Stimulated activated CD4-positive, alpha-beta T cell treated with anti-CD3 and anti-CD28 coated beads, Interleukin-12 subunit alpha, Interleukin-12 subunit beta, amount 100 ng/mL, for 48 hours (primary cell): ENCODE results near the gene TMEM132C.

ENCODE experiments used
- DNase-seq, 3 donors: peaks; one replicate each; pipeline ENCODE4 v3.0.0-alpha.2; 2020; ENCODE audit warnings: low read depth in 2 of 3, low spot score in 1 of 3

Gene TMEM132C

DNA sequence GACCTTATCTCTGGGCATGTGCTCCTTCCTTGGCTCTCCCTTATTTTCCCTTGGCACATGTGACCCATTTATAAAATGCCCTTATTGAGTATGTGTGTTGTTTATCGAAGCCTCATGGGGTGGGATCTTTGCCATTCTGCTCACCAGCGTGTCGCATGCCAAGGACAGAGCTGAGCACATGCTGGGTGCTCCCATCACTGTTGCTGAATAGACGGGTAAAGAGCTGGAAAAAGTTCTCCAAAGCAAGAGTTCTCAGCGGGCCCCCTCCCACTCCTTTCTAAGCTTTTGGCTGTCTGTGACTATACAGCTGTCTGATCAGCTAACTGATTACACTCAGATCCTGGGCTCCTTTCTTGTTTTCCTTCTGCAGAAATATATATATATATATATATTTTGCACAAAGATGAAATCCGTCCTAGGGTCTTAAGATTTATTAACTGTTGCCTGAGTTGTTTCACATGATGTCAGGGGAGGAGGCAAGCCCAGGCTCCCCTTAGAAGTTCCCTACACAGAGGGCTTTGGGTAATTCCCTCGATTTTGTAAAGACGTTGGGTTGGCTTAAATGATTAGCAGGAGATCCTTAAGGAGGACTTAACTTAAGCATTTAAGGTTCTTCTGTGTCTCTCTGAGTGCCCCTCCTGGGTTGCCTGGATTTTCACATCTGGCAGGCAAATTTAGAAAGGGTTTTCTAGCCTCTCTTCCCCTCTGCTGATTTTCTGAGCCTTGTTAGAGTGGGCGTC is 71.6 kb downstream of the TMEM132C start:
- no peak for DNase-seq

DNA sequence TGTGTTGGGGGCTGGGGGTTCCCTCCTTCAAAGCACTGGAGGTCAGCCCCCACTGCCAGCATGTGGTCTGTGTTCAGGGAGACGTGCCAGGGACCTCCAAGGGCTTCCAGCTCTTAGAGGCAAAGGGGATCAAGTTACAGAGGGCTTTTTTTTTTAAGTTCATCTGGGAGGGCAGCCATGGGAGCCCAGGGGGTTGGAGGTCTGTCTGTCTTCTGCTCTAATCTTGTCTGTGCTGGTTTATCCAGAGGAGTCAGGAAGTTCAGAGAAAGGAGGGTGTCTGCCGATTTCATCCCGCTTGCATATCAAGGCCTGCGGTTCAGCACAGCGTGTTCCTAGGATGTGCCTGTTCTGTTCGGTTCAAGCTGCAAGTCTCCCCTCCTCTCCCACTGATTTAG is 72.2 kb downstream of the TMEM132C start:
- DNase-seq, result no peak

DNA sequence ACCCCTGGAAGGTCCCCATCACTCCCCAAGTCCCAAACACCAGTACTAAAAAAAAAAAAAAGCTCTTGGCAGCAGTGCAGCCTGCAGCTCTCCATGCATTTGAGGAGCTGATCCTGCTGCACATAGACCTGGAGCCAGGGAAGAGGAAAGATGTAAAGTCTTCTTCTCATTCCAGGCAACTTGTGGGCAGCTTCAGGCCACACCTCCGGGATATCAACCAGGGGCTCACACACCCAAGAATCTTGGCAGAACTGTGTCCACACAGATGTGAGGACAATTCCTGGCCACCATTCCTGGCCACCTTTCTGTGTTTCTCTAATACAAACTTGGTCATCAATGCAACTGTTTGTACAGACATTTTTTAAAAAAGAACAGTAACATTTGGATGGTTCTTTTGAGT is 72.7 kb downstream of the TMEM132C start:
- no peak for DNase-seq

DNA sequence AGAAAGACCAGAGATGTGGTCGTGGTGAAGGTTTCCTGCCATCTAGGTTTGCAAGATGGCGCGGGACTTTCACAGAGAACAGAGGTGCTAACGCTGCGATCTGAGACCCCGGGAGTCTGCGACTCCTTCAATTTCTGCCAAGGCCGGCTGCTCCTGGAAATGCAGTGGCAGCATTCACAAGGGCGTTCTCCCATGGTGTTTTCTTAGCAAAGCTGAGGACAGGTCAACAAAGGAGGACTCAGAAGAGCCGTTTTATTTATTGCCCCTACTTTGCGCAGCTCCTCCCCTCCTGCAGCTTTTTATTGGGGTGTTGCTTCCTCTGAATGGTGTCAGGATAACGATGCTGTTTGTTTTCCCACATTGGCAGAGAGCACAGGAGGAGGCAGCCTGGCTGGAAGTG is 86.3 kb downstream of the TMEM132C start:
- no peak for DNase-seq

DNA sequence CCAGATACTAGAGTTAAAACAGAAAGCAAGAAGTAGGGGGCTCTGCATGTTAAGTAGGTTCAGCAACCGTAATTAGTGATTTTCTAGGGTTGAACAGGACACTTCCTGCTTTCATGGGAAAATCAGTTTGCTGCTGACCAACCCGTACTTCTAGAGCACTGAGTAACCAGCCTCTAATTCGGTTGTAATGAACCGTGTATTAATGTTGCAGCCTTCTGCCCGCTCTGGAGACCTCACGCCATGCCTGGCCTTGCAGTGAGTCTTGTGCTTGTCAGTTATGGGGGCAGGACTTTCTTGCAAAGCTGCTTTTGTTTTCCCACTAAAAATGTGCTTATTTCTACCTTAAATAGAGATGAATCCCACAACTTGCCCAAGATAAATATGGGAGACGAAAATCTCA is 89.6 kb downstream of the TMEM132C start:
- DNase-seq, result no peak

DNA sequence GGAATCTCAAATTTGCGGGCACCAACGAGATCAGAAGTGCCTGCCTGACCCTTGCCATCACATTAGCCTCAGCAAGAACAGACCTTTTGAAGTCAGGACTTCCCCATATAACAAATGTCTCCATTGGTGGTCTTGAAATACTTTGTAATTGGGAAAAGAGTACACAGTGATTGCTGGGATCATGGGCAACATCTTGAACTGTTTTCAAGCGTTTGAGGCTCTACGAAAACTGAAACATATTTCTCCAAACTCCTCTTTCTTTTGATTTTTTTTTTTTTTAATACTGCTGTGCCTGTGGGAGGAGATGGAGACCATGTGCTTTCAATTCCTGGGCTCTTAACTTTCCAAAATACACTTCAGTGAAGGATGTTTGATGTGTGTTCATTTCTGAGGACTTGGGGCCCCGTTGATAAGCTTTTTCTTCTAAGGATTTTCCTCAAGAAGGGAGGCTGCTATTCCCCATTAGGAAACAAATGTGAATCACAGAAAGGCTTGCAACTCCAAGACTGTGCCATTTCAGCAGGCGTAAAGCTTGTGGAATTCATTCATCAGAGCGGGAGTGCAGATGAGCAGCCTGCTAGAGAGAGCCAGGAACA is 94.5 kb downstream of the TMEM132C start:
- DNase-seq, result no peak

DNA sequence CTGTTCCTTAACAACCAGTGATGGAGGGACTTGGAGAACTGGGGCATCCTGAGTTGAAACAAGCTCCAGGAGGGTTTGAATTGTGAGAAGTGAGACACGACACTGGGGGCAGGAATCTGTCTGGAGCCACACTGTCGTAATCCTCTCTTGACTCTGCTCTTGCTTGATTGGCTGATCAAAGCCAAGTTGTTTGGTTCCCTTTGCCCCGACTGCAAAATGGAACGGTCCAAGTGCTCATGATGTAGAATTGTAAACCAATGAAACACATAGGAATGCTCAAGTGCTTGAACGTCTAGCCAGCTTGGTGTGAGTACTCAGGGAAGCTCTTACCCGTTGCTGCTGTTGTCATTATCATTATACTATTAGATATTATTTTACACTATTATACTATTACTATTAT is 98.1 kb downstream of the TMEM132C start:
- DNase-seq, result no peak

DNA sequence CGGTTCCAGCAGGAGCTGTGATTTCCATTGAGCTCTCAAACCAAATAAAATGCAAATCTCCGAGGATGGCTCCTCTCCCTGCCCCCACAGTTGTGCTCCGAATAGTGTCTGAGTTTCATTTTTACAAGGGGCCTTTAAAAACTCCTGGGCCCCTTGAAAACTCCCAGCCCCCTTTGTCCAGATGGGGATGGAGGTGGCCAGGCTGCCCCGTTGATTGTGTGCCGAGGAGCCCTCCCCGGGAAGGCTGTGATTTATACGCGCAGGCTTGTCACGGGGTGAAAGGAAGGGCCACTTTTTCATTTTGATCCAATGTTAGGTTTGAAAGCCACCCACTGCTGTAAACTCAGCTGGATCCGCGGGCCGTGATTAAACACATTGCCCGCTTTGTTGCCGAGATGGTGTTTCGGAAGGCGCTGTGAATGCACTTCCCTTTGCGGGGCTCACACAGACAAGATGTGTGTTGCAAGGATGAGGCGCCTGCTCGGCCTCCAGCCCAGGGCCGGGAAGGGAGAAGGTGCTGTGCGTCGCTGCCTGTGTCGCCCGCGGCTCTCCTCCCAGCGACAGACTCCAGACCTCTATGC is 98.8 kb downstream of the TMEM132C start:
- DNase-seq, result no peak

DNA sequence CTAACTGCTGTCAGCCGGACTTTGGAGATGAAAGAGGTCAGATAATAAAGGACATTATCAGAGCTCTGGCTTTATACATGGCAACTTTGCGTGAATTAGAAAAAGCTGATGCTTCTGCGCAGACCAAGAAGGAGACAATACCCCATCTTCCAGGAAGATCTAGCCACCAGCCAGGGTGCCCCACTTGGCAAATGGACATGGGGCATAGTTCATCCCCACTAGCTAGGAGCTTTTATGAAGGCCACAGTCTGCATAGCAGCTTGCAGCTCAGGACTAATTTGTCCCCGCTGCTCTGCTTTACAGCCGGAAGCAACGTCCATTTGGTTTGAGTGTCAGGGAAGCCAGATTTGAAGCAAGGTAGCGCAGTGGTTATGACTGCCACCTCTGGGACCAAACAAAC is 101.0 kb downstream of the TMEM132C start:
- DNase-seq, result no peak

DNA sequence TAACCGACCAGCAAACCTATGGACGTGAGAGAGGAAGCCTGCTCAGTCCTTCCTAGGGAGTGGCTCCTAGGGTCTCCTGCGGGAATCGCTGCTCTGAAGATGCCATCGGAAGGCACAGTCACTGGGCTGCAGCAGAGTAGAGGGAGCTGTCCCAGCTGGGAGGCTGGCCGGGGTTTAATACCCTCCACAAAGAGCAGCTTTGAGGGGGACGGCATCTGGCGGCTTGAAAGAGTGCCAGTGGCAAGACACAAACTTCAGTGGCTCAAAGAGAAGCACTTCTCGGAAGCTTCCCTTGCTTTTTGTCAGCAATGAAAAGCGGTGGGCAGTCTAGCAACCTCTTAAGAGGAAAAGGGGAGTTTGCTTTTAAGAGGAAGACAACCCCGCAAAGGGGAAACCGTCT is 114.6 kb downstream of the TMEM132C start:
- DNase-seq, result no peak

DNA sequence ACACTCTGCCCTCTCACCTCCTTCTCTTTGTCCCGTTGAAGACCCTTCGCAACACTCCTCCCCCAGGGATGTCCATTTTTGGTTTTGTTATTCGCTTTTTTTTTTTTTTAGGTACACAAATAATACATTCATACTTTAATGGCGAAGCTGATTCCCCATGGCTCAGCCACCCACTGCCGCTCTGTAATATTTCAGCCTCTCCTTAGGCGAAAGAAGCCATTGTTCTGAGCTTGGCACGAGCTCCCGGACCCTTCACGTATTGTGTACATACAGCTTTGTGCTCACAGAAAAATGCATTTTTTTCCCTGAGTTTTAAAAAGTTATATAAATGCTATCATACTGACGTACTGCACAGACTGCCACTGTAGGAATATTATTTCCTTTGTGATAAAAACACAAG is 115.0 kb downstream of the TMEM132C start:
- no peak for DNase-seq

DNA sequence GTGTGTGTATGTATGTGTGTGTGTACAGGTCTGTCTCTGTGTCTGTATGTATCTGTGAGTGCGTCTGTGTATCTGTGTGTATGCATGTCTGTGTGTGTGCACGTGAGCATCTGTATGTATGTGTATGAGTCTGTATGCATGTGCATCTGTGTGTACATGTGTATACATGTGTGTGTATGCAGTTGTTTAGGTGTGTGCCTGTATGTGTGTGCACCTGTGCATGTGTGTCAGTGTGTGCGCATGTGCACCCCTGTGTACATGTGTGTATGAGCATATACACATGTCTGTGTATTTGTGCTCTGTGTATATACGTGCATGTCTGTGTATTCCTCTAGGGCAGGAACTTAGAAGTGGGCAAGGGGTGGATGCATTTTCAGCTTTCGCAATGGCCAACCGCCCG is 116.0 kb downstream of the TMEM132C start:
- DNase-seq, result no peak

DNA sequence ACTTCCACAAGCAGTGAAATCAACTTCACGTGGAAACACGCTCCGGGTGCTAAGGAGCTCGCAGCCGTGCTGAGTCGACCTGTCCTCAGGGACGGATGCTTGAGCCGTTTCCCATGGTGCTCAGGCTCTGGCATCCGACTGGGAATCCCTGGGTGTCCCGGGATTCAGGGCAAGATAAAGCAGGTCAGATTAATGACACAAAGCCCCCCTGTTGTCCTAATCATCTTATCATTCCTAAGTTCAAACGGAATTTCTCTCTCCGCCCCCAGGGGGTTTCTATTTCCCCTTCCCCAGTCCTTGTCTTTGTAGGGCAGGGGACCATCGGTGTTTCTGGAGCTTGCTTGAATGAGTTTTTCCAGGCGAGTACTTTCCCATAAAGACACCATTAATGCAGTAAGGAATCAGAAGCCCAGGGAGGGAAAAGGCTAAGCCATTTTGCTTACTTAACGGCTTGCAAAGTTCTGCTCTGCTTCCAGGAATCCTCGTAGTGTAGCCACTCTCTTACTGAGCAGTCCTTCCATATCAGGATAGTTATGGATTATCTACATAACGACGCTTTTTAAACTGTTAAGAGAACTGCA is 116.5 kb downstream of the TMEM132C start:
- no peak for DNase-seq

DNA sequence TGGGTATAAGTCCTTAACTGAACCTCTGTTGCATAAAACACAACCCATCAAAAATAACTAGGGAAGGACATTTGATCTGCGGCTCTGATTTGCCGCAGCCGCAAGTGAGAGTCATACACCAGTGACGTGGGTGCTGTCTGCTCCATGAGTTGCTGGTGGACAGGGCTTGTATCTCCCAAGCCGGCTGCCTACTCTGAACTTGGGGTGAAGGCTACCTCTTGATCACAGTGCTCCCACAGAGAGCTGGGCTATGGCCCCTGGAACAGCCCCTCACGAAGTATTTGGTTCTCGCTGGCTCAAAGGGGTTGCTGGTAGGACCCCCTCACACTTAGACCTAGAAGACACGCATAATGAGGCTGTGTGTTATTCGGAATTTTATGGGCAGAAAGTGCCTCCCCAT is 118.8 kb downstream of the TMEM132C start:
- DNase-seq, result no peak

DNA sequence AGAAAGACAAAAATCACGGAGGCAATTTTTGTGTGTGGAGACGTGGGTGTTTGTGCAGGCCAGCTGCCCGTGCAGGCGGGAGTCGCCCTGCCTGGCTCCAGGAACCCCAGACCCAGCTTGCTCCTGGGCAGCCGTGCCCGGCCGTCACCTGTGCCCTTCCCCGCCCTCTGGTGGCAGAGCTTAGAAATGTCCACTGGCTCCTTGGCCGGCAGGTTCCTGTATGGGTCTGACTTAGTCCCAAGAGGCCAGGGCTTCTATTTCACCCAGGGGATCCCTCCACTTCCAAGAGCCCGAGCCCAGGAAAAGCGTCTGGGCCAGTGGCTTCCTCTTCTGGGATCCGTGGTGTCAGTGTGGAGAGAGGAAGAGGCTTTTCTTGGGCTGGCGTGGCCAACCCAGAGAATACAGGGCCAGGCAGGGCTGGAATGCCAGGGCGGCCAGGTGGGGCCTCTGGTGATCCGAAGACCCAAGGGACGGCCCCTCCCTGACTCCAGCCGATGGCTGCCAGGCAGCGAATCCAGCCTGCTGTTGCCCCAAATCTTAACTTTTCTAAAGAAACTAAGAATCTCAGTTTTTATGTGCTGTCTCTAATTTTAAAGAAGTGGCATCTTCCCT is 120.9 kb downstream of the TMEM132C start:
- peak in 1 of 3 donors; percentile 3 for DNase-seq

DNA sequence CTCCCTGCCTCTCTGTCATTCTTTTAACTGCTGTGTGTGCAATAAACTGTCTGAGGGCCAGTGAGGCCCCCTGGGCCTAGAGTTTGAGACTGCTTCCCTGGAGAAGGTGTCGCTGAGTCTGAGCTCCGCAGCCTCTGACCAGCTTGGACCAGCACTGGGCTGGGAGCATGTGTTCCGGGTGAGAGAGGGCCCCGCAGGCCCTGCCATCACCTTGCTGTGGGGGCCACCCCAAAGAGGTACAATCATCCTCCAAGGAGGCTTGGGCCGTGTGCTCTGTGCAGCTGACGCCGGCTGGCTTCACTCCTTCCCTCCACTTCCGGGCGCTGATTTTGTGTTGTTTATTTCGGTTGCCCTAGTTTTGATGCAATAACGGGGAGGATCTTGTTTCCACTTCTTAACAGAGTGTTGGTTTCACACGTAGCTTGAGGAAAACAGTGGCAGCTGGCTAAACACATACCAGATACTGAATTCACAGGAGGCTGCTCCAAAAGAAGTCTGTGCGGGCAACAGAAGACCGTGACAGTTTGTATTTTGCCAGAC is 121.6 kb downstream of the TMEM132C start:
- DNase-seq, result no peak

DNA sequence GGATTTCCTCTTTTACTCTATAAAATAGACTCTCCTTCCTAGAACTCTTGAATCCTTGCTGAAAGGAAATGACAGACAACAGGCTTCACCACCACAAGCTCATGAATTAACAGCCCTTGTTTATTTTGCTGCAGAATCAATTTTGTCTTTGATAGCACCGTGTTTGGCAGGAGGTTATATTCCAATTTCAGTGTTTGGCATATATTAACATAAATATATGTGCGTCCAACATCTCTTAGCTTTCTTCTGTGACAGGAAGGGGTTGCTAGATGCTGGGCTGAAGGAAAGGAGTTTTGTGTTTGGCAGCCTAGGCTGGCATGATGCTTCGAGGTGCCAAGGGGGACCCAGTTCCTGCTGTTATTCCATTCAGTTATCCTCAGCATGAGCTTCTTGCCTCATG is 126.4 kb downstream of the TMEM132C start:
- DNase-seq, result no peak

DNA sequence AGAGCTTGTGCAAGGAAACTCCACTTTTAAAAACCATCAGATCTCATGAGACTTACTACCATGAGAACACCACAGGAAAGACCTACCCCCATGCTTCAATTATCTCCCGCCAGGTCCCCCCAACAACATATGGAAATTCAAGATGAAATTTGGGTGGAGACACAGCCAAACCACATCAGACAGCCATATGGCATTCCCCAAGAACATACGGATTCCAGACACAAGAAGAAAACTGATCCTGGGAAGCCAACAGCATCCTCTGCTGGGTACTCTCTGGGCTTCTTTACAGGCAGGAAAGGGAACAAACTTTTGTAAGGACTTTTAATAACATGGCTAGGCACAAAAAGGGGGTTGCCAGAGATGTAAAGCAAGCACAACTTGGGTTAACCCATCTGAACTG is 127.2 kb downstream of the TMEM132C start:
- no peak for DNase-seq

DNA sequence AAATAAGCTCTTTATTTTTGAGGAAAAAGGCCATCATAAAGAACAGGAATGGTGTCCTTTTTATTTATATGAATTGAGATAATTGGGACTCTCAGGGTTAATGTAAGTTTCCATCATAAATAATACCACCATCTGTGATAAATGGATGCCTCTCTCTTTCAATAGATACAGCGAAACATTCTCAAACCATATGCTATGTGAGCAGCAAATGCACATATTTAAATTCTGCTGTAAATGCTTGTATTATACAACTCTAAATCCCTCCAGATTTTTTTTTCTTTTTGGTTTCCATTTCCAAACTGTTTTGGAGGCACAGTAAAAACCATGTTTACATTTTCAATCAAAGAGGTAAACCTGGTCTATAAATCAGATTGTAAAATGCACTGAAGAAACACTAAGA is 132.3 kb downstream of the TMEM132C start:
- DNase-seq, result no peak

DNA sequence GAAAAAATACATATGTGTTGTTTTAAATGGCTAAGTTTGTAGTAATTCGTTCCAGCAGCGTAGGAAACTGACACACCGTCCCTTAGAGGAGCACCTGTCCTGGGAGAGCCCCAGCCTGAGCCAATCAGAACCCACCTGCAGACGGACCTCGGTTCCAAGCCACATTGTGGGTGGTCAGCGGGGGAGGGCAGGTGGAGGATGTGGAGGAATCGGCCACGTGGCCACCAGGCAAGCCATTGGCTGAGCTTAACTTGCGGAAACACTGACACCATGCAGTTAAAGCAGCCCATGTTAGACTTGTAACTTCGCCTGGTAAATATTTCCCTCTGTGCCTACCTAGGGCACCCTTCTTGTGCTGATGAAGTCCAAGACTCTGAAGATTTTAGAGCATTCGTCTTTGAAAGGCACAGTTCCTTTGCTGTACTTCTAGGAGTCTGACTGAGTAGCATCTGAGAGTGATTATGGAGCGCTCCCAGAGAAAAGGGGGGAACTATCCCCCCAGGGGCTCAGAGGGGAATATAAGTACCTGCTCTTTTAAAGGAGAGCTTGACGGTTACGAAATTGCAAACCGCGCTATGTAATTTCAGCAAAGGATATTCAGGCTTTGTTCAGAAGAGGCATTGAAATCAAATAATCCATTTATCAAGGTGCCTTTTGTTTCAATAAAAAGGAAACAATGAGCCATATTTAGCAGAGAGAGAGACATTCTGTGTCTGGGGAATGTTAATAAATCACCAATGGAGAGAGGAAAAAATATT is 135.7 kb downstream of the TMEM132C start:
- DNase-seq, result no peak

DNA sequence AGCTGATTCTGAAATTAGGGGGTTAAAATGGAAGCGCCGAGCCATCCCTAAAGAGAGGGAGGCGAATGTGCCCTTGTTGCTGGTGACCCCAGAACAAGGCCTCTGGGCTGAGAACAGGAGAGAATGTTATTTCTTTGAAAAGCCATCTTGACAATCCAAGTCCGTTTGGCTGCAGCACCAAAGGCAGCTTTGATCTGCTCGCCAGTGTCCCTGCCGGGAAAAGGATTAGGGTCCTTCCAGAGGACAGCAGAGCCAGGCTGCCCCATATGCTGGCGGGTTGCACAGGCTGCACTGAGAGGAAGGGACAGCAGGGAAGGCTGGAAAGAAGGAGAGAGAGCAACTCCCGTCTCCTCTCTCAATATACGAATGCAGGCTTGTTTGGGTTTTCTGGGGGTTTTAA is 141.7 kb downstream of the TMEM132C start:
- DNase-seq, result no peak
